ENCODE results near the gene PTF1A. TPM values are rescaled to one million over a fixed set of nuclear protein-coding genes. Genes with fewer than 3 reads are reported as not detected.
A peak's percentile ranks its signal among the peaks of the same experiment; 100 is the strongest.

PTF1A gene
- total and polyA plus RNA-seq, 9 of the 15 experiments (the other 6 are each of a cell fraction or from before 2014, with no cell fraction given), result not detected

GRCh38 chr10:23157691-23158369 lies 34.3 kb upstream of the PTF1A start:
- H3K4me1 ChIP-seq (replicated peaks in 1 of 2; ENCODE audit: control insufficient read depth in 2 of 2, insufficient read depth in 2 of 2, low read length in 2 of 2), result peaks cover 0 to 2% of the 10 kb centered on the region in 2 experiments; a peak in 2 of 5 replicates
- no peak overlapping the region for H3K27ac ChIP-seq (ENCODE audit: extremely low read depth, low read depth, low read length)
- H3K79me2 ChIP-seq (ENCODE audit: control insufficient read depth, insufficient read depth, low read length), result no peaks in the 10 kb centered on the region
- H2AFZ ChIP-seq (ENCODE audit: low read depth, low read length), result peak overlapping the region; percentile 53; the same call in 1 of the 2 replicates
- peak overlapping the region in 1 of 2 experiments; percentile 35; a peak in 2 of 4 replicates for H3K9ac ChIP-seq (ENCODE audit: insufficient read depth in 1 of 2, low read depth in 2 of 2, low read length in 2 of 2)
- no TSS peak for BruUV-seq (replicated peaks)
- DNase-seq (ENCODE audit: extremely low read depth in 1 of 4, low spot score in 3 of 4) (peak; percentile 51 to 56 (median 55)), FAIRE-seq (no peak), ATAC-seq (peak; percentile 91)
- H3K36me3 ChIP-seq (ENCODE audit: control insufficient read depth, insufficient read depth, low read length), result no peaks in the 10 kb centered on the region
- H3K27me3 ChIP-seq (ENCODE audit: control insufficient read depth in 2 of 2, insufficient read depth in 2 of 2, low read length in 2 of 2), result peaks cover 3 to 28% of the 10 kb centered on the region in 2 experiments; a peak in 4 of 5 replicates
- no peak overlapping the region for H3K4me3 ChIP-seq
- no peaks in the 10 kb centered on the region for H3K9me3 ChIP-seq (replicated peaks; ENCODE audit: control insufficient read depth, insufficient read depth, low read depth, low read length)
- 38% methylated on average over 12 of the region's 12 CpGs for WGBS (ENCODE audit: insufficient coverage, low coverage, missing lambda C conversion rate)
- in situ Hi-C loops (cut with MboI), result loop anchor here (5.0 to 25.0 kb wide), 2 partner anchors 134 to 1354 kb away; no protein-coding TSS in a partner anchor
- CTCF ChIA-PET (ENCODE audit: low intra/inter-chr PET ratio), result interaction anchor here (0.5 to 3.2 kb wide), 6 partner anchors 31 to 1039 kb away, joined by 3 to 27 read pairs (median 4); no protein-coding TSS in a partner anchor
- 0 out of 2 replicates have a peak, but pooled peaks have one; percentile 28 for TF ChIP-seq JUND (IDR thresholded peaks at IDR 0.05; ENCODE audit: borderline replicate concordance, low read depth, low read length)
- peak; percentile 25; the same call in 1 of the 3 replicates for TF ChIP-seq JUND (tag; IDR thresholded peaks at IDR 0.05; ENCODE audit: borderline replicate concordance, low read depth, low read length)
- TF ChIP-seq ZNF133 (CRISPR knock-in tag; IDR thresholded peaks at IDR 0.05), result no peak
- peak in 2 of 3 experiments; percentile 54 to 57; a peak in 3 of 6 replicates for TF ChIP-seq CTCF (IDR thresholded peaks at IDR 0.05 in 2 of 3, conservative IDR thresholded peaks at IDR 0.05 in 1 of 3; ENCODE audit: insufficient read depth in 2 of 3, low read depth in 1 of 3, low read length in 3 of 3)
- TF ChIP-seq FOSL1 (tag; conservative IDR thresholded peaks at IDR 0.05), result peak; percentile 49
- TF ChIP-seq VEZF1 (CRISPR knock-in tag; IDR thresholded peaks at IDR 0.05), result peak; percentile 45; the same call in 1 of the 2 replicates
- TF ChIP-seq SUPT5H (IDR thresholded peaks at IDR 0.05), result no peak
- TF ChIP-seq, protein P1, sequence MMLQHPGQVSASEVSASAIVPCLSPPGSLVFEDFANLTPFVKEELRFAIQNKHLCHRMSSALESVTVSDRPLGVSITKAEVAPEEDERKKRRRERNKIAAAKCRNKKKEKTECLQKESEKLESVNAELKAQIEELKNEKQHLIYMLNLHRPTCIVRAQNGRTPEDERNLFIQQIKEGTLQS (IDR thresholded peaks at IDR 0.05), result peak; percentile 36; the same call in 1 of the 2 replicates
- TF ChIP-seq, protein P1 (CRISPR knock-in tag; conservative IDR thresholded peaks at IDR 0.05), result no peak
- H4K20me1 ChIP-seq (replicated peaks; ENCODE audit: control insufficient read depth, insufficient read depth, low read length), result no peaks in the 10 kb centered on the region; the same call in 1 of the 2 replicates
- intact Hi-C loops (cut with micrococcal nuclease), result loop anchor here (2.0 to 10.0 kb wide), 5 partner anchors 377 to 1344 kb away; no protein-coding TSS in a partner anchor
- peak overlapping the region; percentile 44 for H3K4me2 ChIP-seq (ENCODE audit: insufficient read depth, low read length)
- POLR2A ChIA-PET, result interaction anchor here (0.8 to 1.0 kb wide), 3 partner anchors 9 to 12 kb away, joined by 3 read pairs; no protein-coding TSS in a partner anchor
- H3K9me1 ChIP-seq (ENCODE audit: control insufficient read depth, insufficient read depth, low read length), result no peaks in the 10 kb centered on the region
